NCI-H1694 treated with DMSO at 0.1 percent for 48 hours (cell line): Measurements from ENCODE around the gene ATG2A.

Source experiments
- DNase-seq: peaks from one replicate; lab custom pipeline; 2025; lab: John Stamatoyannopoulos, UW

Gene ATG2A

GRCh38 chr11:64870176-64870892, 46.7 kb downstream of the ATG2A start:
- no peak for DNase-seq

- no peak for DNase-seq
Observed at GRCh38 chr11:64869571-64870175, 47.3 kb downstream of the ATG2A start.

DNA sequence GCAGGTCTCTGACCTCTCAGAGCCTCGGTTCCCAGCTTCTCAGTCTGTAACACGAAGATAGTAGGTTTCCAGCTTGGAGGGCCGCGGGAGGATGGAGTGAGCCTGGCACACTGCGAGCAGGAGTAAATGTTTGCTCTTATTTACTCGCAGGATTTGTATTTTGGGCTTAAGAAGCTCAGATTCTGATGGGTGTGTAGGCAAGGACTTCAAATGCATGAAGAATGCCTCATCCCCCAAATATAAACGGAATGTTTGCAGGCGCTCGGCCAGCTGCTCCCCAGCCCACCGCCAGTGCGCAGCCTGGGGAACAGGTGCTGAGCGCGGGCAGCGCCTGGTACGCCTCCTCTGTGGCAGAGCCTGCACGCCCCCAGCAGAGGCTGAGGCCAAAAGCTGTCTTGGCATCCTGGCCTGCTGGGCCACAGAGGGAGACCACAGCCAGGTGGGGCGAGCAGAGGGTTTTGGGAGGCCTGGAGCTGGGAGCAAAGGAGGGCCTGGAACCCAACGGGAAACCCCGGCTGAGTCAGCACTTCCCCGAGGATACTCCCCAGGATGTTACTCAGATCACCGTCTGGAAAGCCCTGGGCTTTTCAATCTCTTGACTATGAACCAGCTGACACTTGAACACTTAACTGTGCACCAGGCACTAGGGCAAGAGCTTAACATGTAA, 48.0 kb downstream of the ATG2A start:
- DNase-seq: no peak

- DNase-seq: no peak
Observed at GRCh38 chr11:64867748-64868462, 49.1 kb downstream of the ATG2A start.

- DNase-seq: no peak
Observed at GRCh38 chr11:64866173-64866491, 50.9 kb downstream of the ATG2A start.

DNA sequence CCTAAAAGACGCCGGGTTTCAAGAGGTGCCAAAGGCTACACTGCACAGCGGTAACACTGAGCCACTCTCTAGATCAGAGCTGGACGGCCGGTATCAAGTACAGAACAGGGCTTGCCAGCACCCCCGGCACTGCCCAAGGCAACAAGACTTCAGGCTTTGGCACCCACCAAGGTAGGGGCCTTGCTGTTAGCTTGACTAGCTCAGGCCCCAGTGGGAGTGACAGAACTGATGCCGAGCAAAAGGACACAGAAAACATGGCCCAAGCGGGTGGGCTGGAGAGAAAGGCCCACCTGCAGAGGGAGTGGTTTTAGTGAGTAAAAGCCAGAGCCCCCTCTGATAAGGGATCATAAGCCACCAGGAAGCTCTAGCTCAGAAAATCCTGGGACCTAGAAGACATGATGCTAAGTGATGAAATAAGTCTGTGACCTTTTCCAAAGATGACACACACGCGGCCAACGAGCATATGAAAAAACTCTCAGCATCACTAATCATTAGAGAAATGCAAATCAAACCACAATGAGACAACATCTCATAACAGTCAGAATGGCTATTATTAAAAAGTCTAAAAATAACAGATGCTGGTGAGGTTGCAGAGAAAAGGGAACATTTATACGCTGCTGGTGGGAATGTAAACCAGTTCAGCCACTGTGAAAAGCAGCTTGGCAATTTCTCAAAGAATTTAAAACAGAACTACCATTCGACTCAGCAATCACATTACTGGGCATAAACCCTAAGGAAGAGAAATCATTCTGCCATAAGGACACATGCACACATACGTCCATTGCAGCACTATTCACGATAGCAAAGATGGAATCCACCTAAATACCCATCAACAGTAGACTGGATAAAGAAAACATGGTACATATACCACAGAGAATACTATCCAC, 51.5 kb downstream of the ATG2A start:
- no peak for DNase-seq

GRCh38 chr11:64864473-64865285, 52.3 kb downstream of the ATG2A start:
- no peak for DNase-seq

GRCh38 chr11:64864135-64864472, 52.9 kb downstream of the ATG2A start:
- DNase-seq: no peak

- DNase-seq: no peak
Observed at GRCh38 chr11:64863391-64864060, 53.5 kb downstream of the ATG2A start.

GRCh38 chr11:64862987-64863390, 54.0 kb downstream of the ATG2A start:
- DNase-seq: no peak

DNA sequence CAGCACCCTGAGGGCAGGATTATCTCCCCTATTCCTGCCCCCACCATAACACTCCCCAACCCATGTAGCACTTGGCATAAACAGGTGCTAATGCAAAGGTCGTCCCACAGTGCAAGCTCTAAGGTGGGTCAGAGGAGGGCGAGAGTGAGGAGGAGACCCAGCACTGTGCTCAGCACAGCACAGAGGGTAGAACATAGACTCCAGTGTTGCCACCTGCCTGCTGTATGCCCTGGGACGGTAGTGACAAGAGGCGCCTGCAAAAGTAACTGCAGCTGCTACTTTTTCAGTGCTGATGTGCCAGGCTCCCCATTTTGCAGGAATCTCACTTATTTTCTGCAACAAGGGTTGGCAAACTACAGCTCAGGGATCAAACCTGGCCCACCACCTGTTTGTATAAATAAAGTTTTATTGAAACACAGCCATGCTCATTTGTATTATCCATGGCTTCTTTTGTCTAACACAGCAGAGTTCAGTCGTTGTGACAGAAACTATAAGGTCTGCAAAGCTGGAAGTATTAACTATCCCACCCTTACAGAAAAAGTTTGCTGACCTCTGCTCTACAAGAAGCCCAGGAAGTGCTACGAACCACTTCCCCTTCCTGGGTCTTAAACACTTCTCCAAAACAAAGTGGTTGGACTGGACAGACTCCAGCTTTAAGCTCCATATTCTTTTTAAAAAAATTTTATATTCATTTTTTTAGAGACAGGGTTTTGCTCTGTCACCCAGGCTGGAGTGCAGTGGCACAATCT, 55.6 kb downstream of the ATG2A start:
- DNase-seq: no peak

DNA sequence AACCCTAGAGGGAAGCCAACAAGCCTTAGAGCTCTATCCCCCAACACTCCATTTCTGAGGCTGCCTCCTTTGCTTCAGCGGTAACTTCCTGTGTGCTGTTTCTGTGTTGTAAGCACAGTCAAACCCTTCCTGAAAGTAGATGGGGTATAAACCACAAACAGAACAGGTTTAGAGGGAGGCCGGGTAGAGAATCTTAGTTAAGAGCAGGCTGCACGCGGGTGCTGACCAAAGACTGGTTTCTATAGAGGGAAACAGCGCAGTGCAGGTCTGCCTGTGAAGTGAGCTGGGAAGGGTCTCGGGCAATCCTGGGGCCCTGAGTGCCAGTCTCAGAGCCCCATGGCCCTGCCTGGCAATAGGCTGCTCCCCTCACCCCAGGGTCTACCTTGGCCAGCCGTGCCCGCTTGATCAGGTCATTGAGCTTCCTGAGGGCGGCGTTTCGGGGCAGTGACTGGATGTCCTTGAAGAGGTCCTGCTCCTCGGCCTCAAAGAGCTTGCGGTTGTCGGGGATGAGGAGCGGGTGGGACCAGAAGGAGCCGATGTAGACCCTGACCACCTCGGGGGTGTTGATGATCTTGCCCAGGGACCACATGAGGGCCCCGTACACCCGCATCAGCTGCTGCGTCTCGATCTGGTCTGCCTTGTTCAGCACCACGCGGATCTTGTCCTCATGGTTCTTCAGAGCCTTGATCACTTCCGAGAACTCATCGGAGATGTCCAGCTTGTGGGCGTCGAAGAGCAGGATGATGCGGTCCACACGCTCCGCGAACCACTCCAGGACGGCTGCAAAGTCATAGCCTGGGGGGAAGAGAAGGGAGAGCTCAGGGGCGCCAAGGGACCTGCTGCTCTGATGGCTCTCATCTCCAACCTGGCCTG, 57.2 kb downstream of the ATG2A start:
- no peak for DNase-seq

DNA sequence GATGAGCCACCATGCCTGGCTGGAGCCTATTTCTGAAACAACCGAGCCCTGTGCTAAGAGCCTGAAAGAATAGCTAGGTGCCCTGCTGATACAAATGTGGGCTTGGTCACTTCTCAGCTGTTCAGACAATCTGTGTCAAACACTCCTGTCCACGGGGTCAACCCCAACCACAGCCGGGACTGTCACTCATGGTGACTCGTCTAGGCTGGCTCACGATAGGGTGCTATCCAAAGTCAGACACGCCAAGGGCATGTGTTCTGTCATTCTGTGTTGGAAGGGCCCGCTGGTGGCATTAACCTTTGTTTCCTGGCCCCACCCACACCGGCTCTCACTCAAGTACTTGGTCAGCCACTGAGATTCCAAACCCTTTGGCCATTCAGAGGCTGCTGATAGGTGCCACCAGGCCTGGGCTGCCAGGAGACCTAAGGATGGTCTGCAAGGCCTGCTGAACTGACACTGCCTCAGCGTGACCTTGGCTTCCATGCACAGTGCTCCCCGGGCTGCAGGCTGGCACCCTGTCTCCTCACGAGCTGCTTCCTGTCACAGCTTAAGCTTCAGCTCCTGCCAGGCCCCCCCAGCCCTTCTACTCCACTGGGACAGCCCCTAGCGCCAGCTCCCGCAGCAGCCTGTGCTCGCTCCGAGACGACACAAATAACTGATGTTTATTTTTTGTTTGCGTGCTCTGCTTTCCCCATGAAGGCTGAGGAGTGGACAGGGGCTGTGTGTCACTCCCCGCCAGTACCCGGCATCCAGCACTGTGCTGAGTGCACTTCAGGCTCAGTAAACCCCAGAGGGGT, 58.3 kb downstream of the ATG2A start:
- no peak for DNase-seq

DNA sequence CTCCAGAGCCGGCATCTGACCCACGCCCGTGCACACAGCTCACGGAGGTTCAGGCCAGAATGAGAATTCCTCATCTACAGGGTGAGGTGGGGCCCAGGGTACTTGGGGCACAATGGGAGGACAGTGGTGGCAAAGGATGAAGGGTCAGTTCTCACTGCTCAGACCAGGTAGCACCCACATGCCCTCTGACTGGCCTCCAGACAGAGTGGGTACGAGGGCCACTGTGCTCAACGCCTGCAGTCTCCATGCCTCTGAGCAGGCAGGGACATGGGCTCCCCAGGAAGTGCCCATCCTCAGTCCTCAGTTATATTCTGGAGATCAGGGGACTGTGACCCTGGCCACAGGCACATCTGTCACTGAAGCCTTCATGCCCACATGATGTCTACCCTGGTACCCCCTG, 59.5 kb downstream of the ATG2A start:
- no peak for DNase-seq

DNA sequence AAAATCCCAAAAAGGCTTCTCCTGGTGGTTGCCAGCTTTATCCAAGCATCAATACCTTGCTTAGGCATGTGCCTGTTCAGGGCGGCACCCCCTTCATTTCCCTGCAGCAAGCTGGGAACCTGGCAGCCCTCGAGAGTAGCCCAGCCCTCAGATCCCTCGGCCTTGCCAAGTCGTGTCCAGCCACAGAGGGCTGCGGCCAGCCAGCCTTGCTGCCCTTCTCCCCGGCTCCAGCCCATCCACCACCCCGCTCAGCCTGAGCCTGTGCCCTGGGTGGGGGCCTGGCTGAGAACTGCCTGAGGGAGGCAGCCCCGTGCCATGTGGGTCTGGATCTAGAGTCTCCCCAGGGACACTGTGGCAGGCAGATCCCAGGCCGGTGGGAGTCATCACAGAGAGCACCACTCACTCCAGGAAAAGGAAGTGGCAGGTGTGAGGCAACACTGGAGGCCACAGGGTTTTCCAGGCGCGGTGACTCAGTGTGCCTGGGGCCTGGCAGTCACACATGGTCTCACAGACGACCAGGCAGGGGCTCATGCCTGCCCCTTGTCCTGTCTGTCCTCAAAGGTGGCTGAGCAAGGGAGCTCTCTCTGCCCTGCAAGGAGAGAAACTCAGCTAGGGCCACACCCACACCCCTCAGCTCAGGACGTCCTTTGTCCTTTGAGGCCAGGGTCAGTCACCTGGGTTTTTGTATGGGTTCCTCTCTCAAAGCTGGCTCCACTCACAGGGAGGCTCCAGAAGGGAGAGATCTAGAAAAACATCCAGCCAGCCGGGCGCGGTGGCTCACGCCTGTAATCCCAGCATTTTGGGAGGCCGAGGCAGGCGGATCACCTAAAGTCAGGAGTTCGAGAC, 60.4 kb downstream of the ATG2A start:
- DNase-seq: no peak

DNA sequence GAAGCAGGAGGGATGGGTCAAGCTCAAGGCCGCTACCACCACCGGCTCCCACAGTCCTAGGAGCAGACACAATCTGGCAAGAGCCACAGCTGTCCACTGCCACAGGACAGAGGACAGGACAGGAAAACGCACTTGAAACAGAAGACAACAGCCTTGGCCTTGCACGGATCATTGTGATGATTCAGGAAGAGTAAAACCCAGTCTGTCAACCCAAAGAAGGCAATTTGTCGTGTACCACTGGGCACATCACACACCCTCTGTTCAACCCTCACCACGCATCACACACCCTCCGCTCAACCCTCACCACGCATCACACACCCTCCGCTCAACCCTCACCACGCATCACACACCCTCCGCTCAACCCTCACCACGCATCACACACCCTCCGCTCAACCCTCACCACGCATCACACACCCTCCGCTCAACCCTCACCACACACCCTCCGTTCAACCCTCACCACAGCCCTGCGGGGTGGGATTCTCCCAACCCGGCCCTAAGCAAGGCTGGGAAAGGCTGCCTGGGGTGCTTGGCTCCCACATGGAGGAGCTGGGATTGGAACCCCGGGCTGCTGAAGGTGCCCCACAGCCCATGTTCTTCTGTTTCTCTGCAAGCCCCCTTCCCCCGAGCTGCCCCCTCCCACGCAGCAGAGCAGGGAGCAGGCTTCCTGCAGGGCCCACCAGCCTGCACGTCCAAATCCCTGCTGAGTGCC, 61.3 kb downstream of the ATG2A start:
- DNase-seq: no peak
